Activated CD4-positive, alpha-beta T cell treated with anti-CD3 and anti-CD28 coated beads for 4 hours (primary cell): Measurements from ENCODE around the gene CCDC39.

ENCODE experiments used
- DNase-seq, 2 donors: peaks; one replicate each; pipeline ENCODE4 v3.0.0-alpha.2; 2020

The CCDC39 gene

GRCh38 chr3:180679178-180680096 lies at the start of gene CCDC39:
TSS of gene CCDC39 (minus strand) at chr3:180679489. CDS start at chr3:180679380, 109 bp downstream.
- peak; percentile 50 to 59 for DNase-seq

- DNase-seq, result no peak
Observed at GRCh38 chr3:180720012-180720411, 40.7 kb upstream of the CCDC39 start.

GRCh38 chr3:180707896-180708295 lies 28.6 kb upstream of the CCDC39 start:
- DNase-seq, result no peak

GRCh38 chr3:180705619-180706018 lies 26.3 kb upstream of the CCDC39 start:
- no peak for DNase-seq

GRCh38 chr3:180704532-180704931 lies 25.2 kb upstream of the CCDC39 start:
- no peak for DNase-seq

GRCh38 chr3:180700941-180701340 lies 21.7 kb upstream of the CCDC39 start:
- DNase-seq, result no peak

- DNase-seq, result no peak
Observed at GRCh38 chr3:180698760-180699270, 19.5 kb upstream of the CCDC39 start.

GRCh38 chr3:180694321-180694720 lies 15.0 kb upstream of the CCDC39 start:
- DNase-seq, result no peak

- DNase-seq, result no peak
Observed at GRCh38 chr3:180693656-180694055, 14.4 kb upstream of the CCDC39 start.

GRCh38 chr3:180690061-180690460 lies 10.8 kb upstream of the CCDC39 start:
- no peak for DNase-seq

GRCh38 chr3:180684807-180685206 lies 5.5 kb upstream of the CCDC39 start:
- DNase-seq, result no peak

GRCh38 chr3:180683816-180684215 lies 4.5 kb upstream of the CCDC39 start:
- DNase-seq, result no peak

- peak in 1 of 2 donors; percentile 1 for DNase-seq
Observed at GRCh38 chr3:180680097-180680430, 775 bp upstream of the CCDC39 start.

GRCh38 chr3:180678231-180678630 lies 1.1 kb downstream of the CCDC39 start:
- DNase-seq, result no peak

GRCh38 chr3:180661444-180661843 lies 17.8 kb downstream of the CCDC39 start:
- DNase-seq, result no peak

GRCh38 chr3:180657094-180657493 lies 22.2 kb downstream of the CCDC39 start:
- no peak for DNase-seq

GRCh38 chr3:180656406-180656805 lies 22.9 kb downstream of the CCDC39 start:
- no peak for DNase-seq

GRCh38 chr3:180646187-180646790 lies 33.0 kb downstream of the CCDC39 start:
- DNase-seq, result no peak

- DNase-seq, result no peak
Observed at GRCh38 chr3:180640987-180641386, 38.3 kb downstream of the CCDC39 start.

- DNase-seq, result no peak
Observed at GRCh38 chr3:180633722-180634121, 45.6 kb downstream of the CCDC39 start.

GRCh38 chr3:180631317-180631716 lies 48.0 kb downstream of the CCDC39 start:
- no peak for DNase-seq

- no peak for DNase-seq
Observed at GRCh38 chr3:180630371-180630770, 48.9 kb downstream of the CCDC39 start.

GRCh38 chr3:180626844-180627243 lies 52.4 kb downstream of the CCDC39 start:
- DNase-seq, result no peak

- no peak for DNase-seq
Observed at GRCh38 chr3:180624714-180625113, 54.6 kb downstream of the CCDC39 start.
